ENCODE measurements around the gene TSPAN11.

- no peak for TF ChIP-seq EZH2 (IDR thresholded peaks at IDR 0.05; ENCODE audit: borderline replicate concordance)
- TF ChIP-seq, protein P1, sequence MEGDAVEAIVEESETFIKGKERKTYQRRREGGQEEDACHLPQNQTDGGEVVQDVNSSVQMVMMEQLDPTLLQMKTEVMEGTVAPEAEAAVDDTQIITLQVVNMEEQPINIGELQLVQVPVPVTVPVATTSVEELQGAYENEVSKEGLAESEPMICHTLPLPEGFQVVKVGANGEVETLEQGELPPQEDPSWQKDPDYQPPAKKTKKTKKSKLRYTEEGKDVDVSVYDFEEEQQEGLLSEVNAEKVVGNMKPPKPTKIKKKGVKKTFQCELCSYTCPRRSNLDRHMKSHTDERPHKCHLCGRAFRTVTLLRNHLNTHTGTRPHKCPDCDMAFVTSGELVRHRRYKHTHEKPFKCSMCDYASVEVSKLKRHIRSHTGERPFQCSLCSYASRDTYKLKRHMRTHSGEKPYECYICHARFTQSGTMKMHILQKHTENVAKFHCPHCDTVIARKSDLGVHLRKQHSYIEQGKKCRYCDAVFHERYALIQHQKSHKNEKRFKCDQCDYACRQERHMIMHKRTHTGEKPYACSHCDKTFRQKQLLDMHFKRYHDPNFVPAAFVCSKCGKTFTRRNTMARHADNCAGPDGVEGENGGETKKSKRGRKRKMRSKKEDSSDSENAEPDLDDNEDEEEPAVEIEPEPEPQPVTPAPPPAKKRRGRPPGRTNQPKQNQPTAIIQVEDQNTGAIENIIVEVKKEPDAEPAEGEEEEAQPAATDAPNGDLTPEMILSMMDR (IDR thresholded peaks at IDR 0.05; ENCODE audit: poor library complexity) = no peak
Measured at GRCh38 chr12:31034372-31034771, 107.8 kb downstream of the TSPAN11 start.

All from hepatocyte (in vitro differentiated cells).